Activated naive CD8-positive, alpha-beta T cell treated with anti-CD3 and anti-CD28 coated beads, Interleukin-2, amount 50 U/mL, for 24 hours (primary cell): ENCODE measurements around the gene WARS2.

Experiments
- ATAC-seq: fragments of 150-1000 bp; cut with Tn5 transposase; one replicate; pipeline ENCODE4 v1.10.0; 2021
- DNase-seq: peaks from one replicate; pipeline ENCODE4 v3.0.0; 2021
- H3K27ac Mint-ChIP-seq: one replicate; pipeline ENCODE4 v1.8.0; 2021; ENCODE audit warnings: mild to moderate bottlenecking, mixed read lengths
- H3K27me3 Mint-ChIP-seq: one replicate; pipeline ENCODE4 v1.8.0; 2021; ENCODE audit warnings: mixed read lengths
- H3K36me3 Mint-ChIP-seq: one replicate; pipeline ENCODE4 v1.8.0; 2021; ENCODE audit warnings: low read depth, mixed read lengths
- H3K4me1 Mint-ChIP-seq: one replicate; pipeline ENCODE4 v1.8.0; 2021; ENCODE audit warnings: mixed read lengths
- H3K4me3 Mint-ChIP-seq: one replicate; pipeline ENCODE4 v1.8.0; 2021; ENCODE audit warnings: mild to moderate bottlenecking, moderate library complexity, mixed read lengths
- H3K9me3 Mint-ChIP-seq: one replicate; pipeline ENCODE4 v1.8.0; 2021; ENCODE audit warnings: mixed read lengths

The WARS2 gene

GRCh38 chr1:119116725-119117124, 23.7 kb downstream of the WARS2 start:
- Mint-ChIP-seq H3K4me1 (peaks cover 2% of the 10 kb centered on the region), H3K27ac (no peak overlapping the region), H3K9me3 (peaks cover 51% of the 10 kb centered on the region), H3K36me3 (peaks cover 51% of the 10 kb centered on the region), H3K27me3 (no peaks in the 10 kb centered on the region), H3K4me3 (no peak overlapping the region)
- ATAC-seq (no peak), DNase-seq (no peak)

DNA sequence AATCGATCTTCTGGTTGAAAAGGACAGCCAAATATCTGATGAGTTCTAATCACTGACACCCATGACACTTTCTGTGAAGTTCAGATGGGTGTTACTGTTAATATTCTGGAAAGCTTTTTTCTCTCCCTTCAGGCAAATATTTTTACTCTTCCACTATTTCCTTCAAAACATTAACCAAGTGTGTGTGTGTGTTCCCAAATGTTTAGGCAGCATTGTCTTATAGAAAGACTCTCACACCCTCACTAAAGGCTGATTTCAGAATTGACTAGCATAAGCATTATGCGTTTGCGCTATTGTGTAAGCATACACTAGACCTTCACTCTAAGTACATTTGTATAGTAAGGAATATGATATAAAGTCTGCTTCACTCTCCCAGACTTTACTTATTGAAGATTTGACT, 24.7 kb downstream of the WARS2 start:
- DNase-seq (no peak), ATAC-seq (no peak)
- Mint-ChIP-seq H3K9me3 (peaks cover 46% of the 10 kb centered on the region), H3K36me3 (peaks cover 45% of the 10 kb centered on the region), H3K27ac (no peak overlapping the region), H3K4me3 (no peak overlapping the region), H3K27me3 (no peaks in the 10 kb centered on the region), H3K4me1 (peaks cover 2% of the 10 kb centered on the region)

DNA sequence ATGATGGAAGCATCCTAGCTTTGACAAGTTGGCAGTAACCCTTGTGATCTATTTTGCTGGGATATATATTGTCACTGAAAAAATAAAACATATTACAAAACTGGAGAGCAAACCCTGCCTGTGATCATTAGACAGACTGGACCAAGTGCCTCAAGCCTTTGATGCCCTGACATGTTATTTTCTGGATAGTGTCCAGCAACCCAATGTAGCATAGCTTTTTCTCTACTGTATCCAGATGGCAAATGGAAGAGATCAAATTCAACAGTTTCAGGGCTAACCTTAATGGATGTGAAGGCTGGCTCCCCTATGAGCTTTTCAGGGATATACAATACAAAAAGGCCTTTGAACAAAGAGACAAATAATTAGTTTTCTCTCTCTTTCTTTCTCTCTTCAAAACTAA, 25.1 kb downstream of the WARS2 start:
- H3K4me1 Mint-ChIP-seq, result peaks cover 2% of the 10 kb centered on the region
- no peak for DNase-seq
- H3K27me3 Mint-ChIP-seq, result no peaks in the 10 kb centered on the region
- H3K36me3 Mint-ChIP-seq, result peaks cover 46% of the 10 kb centered on the region
- H3K4me3 Mint-ChIP-seq, result no peak overlapping the region
- no peak overlapping the region for H3K27ac Mint-ChIP-seq
- no peak for ATAC-seq
- peaks cover 46% of the 10 kb centered on the region for H3K9me3 Mint-ChIP-seq

DNA sequence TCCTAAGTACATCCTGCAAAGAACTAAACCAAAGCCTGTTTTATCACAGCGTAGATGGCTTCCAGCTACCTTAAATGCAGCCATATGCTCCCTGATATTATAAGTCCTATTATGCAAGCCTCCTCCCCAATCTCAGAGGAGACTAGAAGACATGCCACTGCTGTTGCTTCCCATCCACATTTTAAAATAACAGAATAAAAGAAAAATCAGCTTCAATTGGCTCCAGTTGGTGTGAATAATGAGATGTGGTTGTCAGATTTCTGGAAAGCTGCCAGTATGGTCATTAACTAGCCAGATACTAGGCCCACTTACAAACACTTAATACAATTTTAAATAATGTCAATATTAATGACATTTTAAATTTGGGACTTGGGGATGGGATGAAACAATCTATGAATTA, 25.7 kb downstream of the WARS2 start:
- Mint-ChIP-seq H3K4me3 (no peak overlapping the region), H3K27ac (no peak overlapping the region), H3K9me3 (peaks cover 44% of the 10 kb centered on the region), H3K27me3 (no peaks in the 10 kb centered on the region), H3K36me3 (peaks cover 41% of the 10 kb centered on the region), H3K4me1 (peaks cover under 1% of the 10 kb centered on the region)
- ATAC-seq (no peak), DNase-seq (no peak)

- H3K4me1 Mint-ChIP-seq, result no peaks in the 10 kb centered on the region
- H3K9me3 Mint-ChIP-seq, result peaks cover 39% of the 10 kb centered on the region
- no peaks in the 10 kb centered on the region for H3K27me3 Mint-ChIP-seq
- H3K36me3 Mint-ChIP-seq, result peaks cover 32% of the 10 kb centered on the region
- DNase-seq (no peak), ATAC-seq (no peak)
- H3K4me3 Mint-ChIP-seq, result no peak overlapping the region
- no peak overlapping the region for H3K27ac Mint-ChIP-seq
Measured at GRCh38 chr1:119112791-119113190, 27.7 kb downstream of the WARS2 start.

- DNase-seq (no peak), ATAC-seq (no peak)
- no peak overlapping the region for H3K27ac Mint-ChIP-seq
- peaks cover 45% of the 10 kb centered on the region for H3K9me3 Mint-ChIP-seq
- H3K36me3 Mint-ChIP-seq, result peaks cover 31% of the 10 kb centered on the region
- H3K27me3 Mint-ChIP-seq, result no peaks in the 10 kb centered on the region
- H3K4me3 Mint-ChIP-seq, result no peak overlapping the region
- H3K4me1 Mint-ChIP-seq, result no peaks in the 10 kb centered on the region
Measured at GRCh38 chr1:119112244-119112643, 28.2 kb downstream of the WARS2 start.

GRCh38 chr1:119108988-119109387, 31.5 kb downstream of the WARS2 start:
- Mint-ChIP-seq H3K4me3 (no peak overlapping the region), H3K36me3 (peaks cover 32% of the 10 kb centered on the region), H3K9me3 (peaks cover 63% of the 10 kb centered on the region), H3K4me1 (no peaks in the 10 kb centered on the region), H3K27me3 (no peaks in the 10 kb centered on the region), H3K27ac (no peak overlapping the region)
- no peak for DNase-seq
- no peak for ATAC-seq

- Mint-ChIP-seq H3K4me1 (no peaks in the 10 kb centered on the region), H3K36me3 (peaks cover 25% of the 10 kb centered on the region), H3K27ac (no peak overlapping the region), H3K9me3 (peaks cover 41% of the 10 kb centered on the region), H3K4me3 (no peak overlapping the region), H3K27me3 (no peaks in the 10 kb centered on the region)
- ATAC-seq, result no peak
- DNase-seq, result no peak
Measured at GRCh38 chr1:119103764-119104163, 36.7 kb downstream of the WARS2 start.

GRCh38 chr1:119102051-119102450, 38.4 kb downstream of the WARS2 start:
- Mint-ChIP-seq H3K4me1 (no peaks in the 10 kb centered on the region), H3K27me3 (no peaks in the 10 kb centered on the region), H3K36me3 (peaks cover 25% of the 10 kb centered on the region), H3K27ac (no peak overlapping the region), H3K9me3 (peaks cover 29% of the 10 kb centered on the region), H3K4me3 (no peak overlapping the region)
- DNase-seq (no peak), ATAC-seq (no peak)

- no peak for ATAC-seq
- no peaks in the 10 kb centered on the region for H3K4me1 Mint-ChIP-seq
Measured at GRCh38 chr1:119101563-119101962, 38.9 kb downstream of the WARS2 start.

DNA sequence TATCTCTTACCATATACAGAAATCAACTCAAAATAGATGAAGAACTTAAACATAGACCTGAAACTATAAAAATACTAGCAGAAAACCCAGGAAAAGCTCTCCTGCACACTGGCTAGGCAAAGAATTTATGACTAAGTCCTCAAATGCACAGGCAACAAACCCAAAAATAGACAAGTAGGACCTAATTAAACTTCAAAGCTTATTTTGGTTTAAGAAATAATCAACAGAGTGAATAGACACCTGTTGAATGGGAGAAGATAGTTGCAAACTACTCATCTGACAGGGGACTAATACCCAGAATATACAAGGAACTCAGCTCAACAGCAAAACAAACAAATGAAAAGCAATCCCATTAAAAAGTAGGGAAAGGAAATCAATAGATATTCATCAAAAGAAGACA, 40.7 kb downstream of the WARS2 start:
- H3K27me3 Mint-ChIP-seq, result no peaks in the 10 kb centered on the region
- H3K4me1 Mint-ChIP-seq, result no peaks in the 10 kb centered on the region
- no peak for ATAC-seq
- no peak for DNase-seq
- H3K4me3 Mint-ChIP-seq, result no peak overlapping the region
- no peak overlapping the region for H3K27ac Mint-ChIP-seq
- peaks cover 8% of the 10 kb centered on the region for H3K9me3 Mint-ChIP-seq
- peaks cover 13% of the 10 kb centered on the region for H3K36me3 Mint-ChIP-seq

More at GRCh38 chr1:119101563-119101962, 38.9 kb downstream of the WARS2 start:
- DNase-seq, result no peak
- peaks cover 22% of the 10 kb centered on the region for H3K36me3 Mint-ChIP-seq
- no peaks in the 10 kb centered on the region for H3K27me3 Mint-ChIP-seq
- no peak overlapping the region for H3K4me3 Mint-ChIP-seq
- no peak overlapping the region for H3K27ac Mint-ChIP-seq
- peaks cover 24% of the 10 kb centered on the region for H3K9me3 Mint-ChIP-seq

GRCh38 chr1:119097380-119097779, 43.1 kb downstream of the WARS2 start:
- Mint-ChIP-seq H3K4me3 (no peak overlapping the region), H3K4me1 (no peaks in the 10 kb centered on the region), H3K27ac (no peak overlapping the region), H3K9me3 (peaks cover 10% of the 10 kb centered on the region), H3K27me3 (no peaks in the 10 kb centered on the region), H3K36me3 (peaks cover 18% of the 10 kb centered on the region)
- ATAC-seq (no peak), DNase-seq (no peak)

- DNase-seq, result no peak
- no peak for ATAC-seq
- Mint-ChIP-seq H3K27me3 (no peaks in the 10 kb centered on the region), H3K4me1 (no peaks in the 10 kb centered on the region), H3K27ac (no peak overlapping the region), H3K36me3 (peaks cover 20% of the 10 kb centered on the region), H3K9me3 (peaks cover 21% of the 10 kb centered on the region), H3K4me3 (no peak overlapping the region)
Measured at GRCh38 chr1:119093721-119094120, 46.7 kb downstream of the WARS2 start.

DNA sequence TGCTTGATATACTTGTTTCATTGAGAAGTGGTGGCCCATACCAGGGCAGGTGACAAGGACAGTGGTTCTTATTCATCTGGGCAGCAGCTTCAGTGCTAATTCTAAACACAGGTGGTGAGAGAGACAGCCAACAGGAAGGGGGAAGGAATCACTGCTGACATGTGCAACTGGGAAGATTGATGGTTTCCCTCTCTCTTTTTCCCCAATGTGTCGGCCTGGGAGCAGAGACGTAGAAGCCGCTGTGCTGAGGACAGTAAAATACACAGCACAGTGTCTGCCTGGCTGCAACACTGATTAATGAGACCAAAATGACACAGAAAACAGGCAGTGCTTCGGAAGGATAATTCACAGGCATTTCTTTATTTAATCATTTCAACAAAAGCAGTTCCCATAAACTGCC, 48.8 kb downstream of the WARS2 start:
- ATAC-seq, result no peak
- H3K9me3 Mint-ChIP-seq, result peaks cover 26% of the 10 kb centered on the region
- no peaks in the 10 kb centered on the region for H3K4me1 Mint-ChIP-seq

DNA sequence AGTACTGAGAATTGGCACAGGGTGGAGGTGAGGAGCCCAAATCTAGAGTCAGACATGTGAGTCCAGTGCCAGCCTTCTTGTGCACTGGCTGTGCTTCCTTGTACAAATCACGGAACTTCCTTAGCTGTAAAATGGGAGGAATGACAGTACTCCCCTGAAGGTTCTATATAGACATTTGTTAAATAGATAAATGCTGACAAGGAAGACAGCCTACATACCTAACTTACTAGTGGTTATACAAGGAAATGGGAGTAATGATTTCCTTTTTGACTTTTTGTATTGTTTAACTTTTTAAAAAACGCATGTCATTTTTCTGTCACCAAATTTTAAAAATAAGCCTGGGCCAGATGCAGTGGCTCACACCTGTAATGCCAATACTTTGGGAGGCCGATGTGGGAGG, 50.2 kb downstream of the WARS2 start:
- Mint-ChIP-seq H3K9me3 (peaks cover 32% of the 10 kb centered on the region), H3K36me3 (peaks cover 31% of the 10 kb centered on the region), H3K27ac (no peak overlapping the region), H3K27me3 (no peaks in the 10 kb centered on the region), H3K4me1 (no peaks in the 10 kb centered on the region), H3K4me3 (no peak overlapping the region)
- no peak for DNase-seq
- no peak for ATAC-seq

More for the DNA sequence above, 48.8 kb downstream of the WARS2 start:
- no peak overlapping the region for H3K4me3 Mint-ChIP-seq
- H3K27ac Mint-ChIP-seq, result no peak overlapping the region
- H3K27me3 Mint-ChIP-seq, result no peaks in the 10 kb centered on the region
- DNase-seq, result no peak
- H3K36me3 Mint-ChIP-seq, result peaks cover 22% of the 10 kb centered on the region

DNA sequence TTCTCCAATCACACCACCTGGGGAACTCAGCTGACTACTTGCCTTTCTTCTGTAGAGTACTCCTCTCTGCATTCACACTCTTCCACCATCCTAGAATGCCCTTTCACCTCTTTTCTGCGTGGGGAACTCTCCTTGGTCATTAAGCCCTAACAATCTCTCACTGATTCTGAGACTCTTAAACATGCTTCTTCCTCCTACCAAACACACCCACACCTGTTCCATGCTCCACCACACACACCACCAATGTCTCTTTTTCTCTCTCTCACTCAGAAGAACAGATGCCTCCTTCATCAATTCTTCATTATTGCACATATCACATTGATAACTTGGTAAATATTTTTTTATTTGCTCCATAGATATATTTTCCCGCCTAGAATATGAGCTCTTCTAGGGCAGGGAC, 53.6 kb downstream of the WARS2 start:
- no peak for ATAC-seq

More for the DNA sequence above, 53.6 kb downstream of the WARS2 start:
- Mint-ChIP-seq H3K36me3 (peaks cover 36% of the 10 kb centered on the region), H3K27ac (no peak overlapping the region), H3K27me3 (no peaks in the 10 kb centered on the region), H3K9me3 (peaks cover 34% of the 10 kb centered on the region), H3K4me1 (no peaks in the 10 kb centered on the region), H3K4me3 (no peak overlapping the region)
- no peak for DNase-seq
